H1 (cell line): Measurements from ENCODE around the gene NT5DC3. TPM values are rescaled to one million over a fixed set of nuclear protein-coding genes. Genes with fewer than 3 reads are reported as not detected.

Source experiments
- CTCF ChIA-PET: fragments of 300-600 bp; sonication (Branson Sonifier 250); formaldehyde crosslinking; loops from one replicate; lab custom pipeline; 2021; ENCODE audit not compliant: partially characterized antibody; lab: Charles Lee
- POLR2A ChIA-PET: fragments of 300-600 bp; sonication (Branson Sonifier 250); formaldehyde crosslinking; loops from one replicate; lab custom pipeline; 2021; ENCODE audit warnings: inconsistent platforms; ENCODE audit not compliant: partially characterized antibody; lab: Charles Lee
- DNase-seq, 2 experiments: peaks; one replicate each; pipeline versions ENCODE4 v3.0.0 to v3.0.0-alpha.2; 2010 to 2022; ENCODE audit warnings: low spot score in 2 of 2, low read depth in 1 of 2, mixed read lengths in 1 of 2
- FAIRE-seq: peaks from 2 replicates; lab custom pipeline; 2011; peaks lifted over from hg19 to GRCh38; lab: Jason Lieb, UNC
- H2AFZ ChIP-seq: 2 replicates; pipeline ENCODE4 v1.8.1; 2012; ENCODE audit warnings: low read length, inconsistent platforms
- H2AK5ac ChIP-seq: 2 replicates; pipeline ENCODE4 v1.6.1; 2013; ENCODE audit warnings: low read depth, low read length
- H2BK120ac ChIP-seq: replicated peaks from 2 replicates; pipeline ENCODE3; 2013; ENCODE audit warnings: low read depth, low read length, inconsistent platforms
- H2BK12ac ChIP-seq: 2 replicates; pipeline ENCODE4 v1.6.1; 2013; ENCODE audit warnings: low read depth, low read length
- H2BK15ac ChIP-seq: 2 replicates; pipeline ENCODE4 v1.6.1; 2013; ENCODE audit warnings: low read length
- H2BK20ac ChIP-seq: 2 replicates; pipeline ENCODE4 v1.6.1; 2013; ENCODE audit warnings: low read length
- H2BK5ac ChIP-seq: 2 replicates; pipeline ENCODE4 v1.6.1; 2013; ENCODE audit warnings: low read depth, low read length
- H3K14ac ChIP-seq: 2 replicates; pipeline ENCODE4 v1.6.1; 2013; ENCODE audit warnings: inconsistent platforms; ENCODE audit not compliant: insufficient read length
- H3K18ac ChIP-seq: 2 replicates; pipeline ENCODE4 v1.6.1; 2013; ENCODE audit warnings: low read length; ENCODE audit errors: extremely low read depth
- H3K23ac ChIP-seq: 2 replicates; pipeline ENCODE4 v1.6.1; 2013; ENCODE audit warnings: inconsistent platforms; ENCODE audit not compliant: insufficient read length
- H3K23me2 ChIP-seq: 2 replicates; pipeline ENCODE4 v1.6.1; 2013; ENCODE audit warnings: low read depth, low read length
- H3K27ac ChIP-seq: 2 replicates; pipeline ENCODE4 v1.6.1; 2011; ENCODE audit warnings: low read depth, low read length, inconsistent platforms
- H3K27me3 ChIP-seq, 4 experiments: replicated peaks in 1 of 4; 1 replicate in 1 of 4; 2 replicates in 3 of 4; pipeline versions ENCODE4 v1.6.1 to v1.8.1; 2011 to 2013; ENCODE audit warnings: low read length in 3 of 4, mild to moderate bottlenecking in 3 of 4, inconsistent platforms in 2 of 4, mixed read lengths in 2 of 4, moderate library complexity in 1 of 4; ENCODE audit not compliant: control insufficient read depth in 3 of 4, insufficient read depth in 3 of 4; ENCODE audit errors: extremely low read depth in 1 of 4
- H3K36me3 ChIP-seq, 4 experiments: 2 replicates each; pipeline versions ENCODE4 v1.6.1 to v1.8.1; 2011 to 2013; ENCODE audit warnings: mild to moderate bottlenecking in 4 of 4, low read length in 3 of 4, moderate library complexity in 2 of 4, control low read depth in 1 of 4, inconsistent platforms in 1 of 4; ENCODE audit not compliant: insufficient read depth in 4 of 4, control insufficient read depth in 2 of 4
- H3K4ac ChIP-seq: replicated peaks from 2 replicates; pipeline ENCODE3; 2013; ENCODE audit warnings: low read length, low read depth, mixed read lengths, inconsistent platforms; ENCODE audit not compliant: insufficient read length
- H3K4me1 ChIP-seq, 4 experiments: replicated peaks in 1 of 4; 1 replicate in 1 of 4; 2 replicates in 3 of 4; pipeline versions ENCODE4 v1.6.1 to v1.8.1; 2011 to 2013; ENCODE audit warnings: low read length in 3 of 4, inconsistent platforms in 2 of 4, mixed read lengths in 1 of 4; ENCODE audit not compliant: insufficient read depth in 4 of 4, control insufficient read depth in 3 of 4
- H3K4me2 ChIP-seq, 2 experiments: 2 replicates each; pipeline versions ENCODE4 v1.6.1 to v1.8.1; 2011 to 2013; ENCODE audit warnings: low read depth in 2 of 2, low read length in 2 of 2, control low read depth in 1 of 2, inconsistent platforms in 1 of 2, mild to moderate bottlenecking in 1 of 2; ENCODE audit not compliant: insufficient read depth in 1 of 2
- H3K4me3 ChIP-seq, 4 experiments: fragments of 200-600, 300-600 bp in 1 of 4; sonication (generic), shearing (Covaris generic), sonication (Bioruptor Twin) in 1 of 4; 2 replicates each; pipeline versions ENCODE4 v1.5.1 to v1.8.1; 2011 to 2016; ENCODE audit warnings: low read length in 4 of 4, low read depth in 3 of 4, control low read depth in 2 of 4, inconsistent platforms in 2 of 4, mild to moderate bottlenecking in 2 of 4, mixed read lengths in 1 of 4, moderate library complexity in 1 of 4; ENCODE audit not compliant: insufficient read depth in 2 of 4; ENCODE audit errors: extremely low read depth in 1 of 4
- H3K56ac ChIP-seq: replicated peaks from 2 replicates; pipeline ENCODE3; 2013; ENCODE audit warnings: low read depth, mild to moderate bottlenecking, mixed read lengths, low read length, inconsistent platforms; ENCODE audit not compliant: insufficient read length
- H3K79me1 ChIP-seq: 2 replicates; pipeline ENCODE4 v1.6.1; 2013; ENCODE audit warnings: low read depth, low read length, control low read depth
- H3K79me2 ChIP-seq, 2 experiments: 2 replicates each; pipeline versions ENCODE4 v1.6.1 to v1.8.1; 2012 to 2013; ENCODE audit warnings: low read length in 2 of 2, mild to moderate bottlenecking in 2 of 2, inconsistent platforms in 1 of 2; ENCODE audit not compliant: insufficient read depth in 2 of 2, control insufficient read depth in 1 of 2
- H3K9ac ChIP-seq, 4 experiments: replicated peaks in 1 of 4; 1 replicate in 1 of 4; 2 replicates in 3 of 4; pipeline versions ENCODE4 v1.6.1 to v1.8.1; 2011 to 2013; ENCODE audit warnings: low read depth in 3 of 4, low read length in 3 of 4, control low read depth in 2 of 4, mild to moderate bottlenecking in 2 of 4, moderate library complexity in 2 of 4, inconsistent platforms in 1 of 4; ENCODE audit errors: extremely low read depth in 1 of 4
- H3K9me3 ChIP-seq, 2 experiments: 2 replicates each; pipeline versions ENCODE4 v1.6.1 to v1.8.1; 2012 to 2013; ENCODE audit warnings: mild to moderate bottlenecking in 2 of 2, moderate library complexity in 2 of 2, control low read depth in 1 of 2, inconsistent platforms in 1 of 2, low read depth in 1 of 2, low read length in 1 of 2, mixed read lengths in 1 of 2; ENCODE audit not compliant: insufficient read depth in 2 of 2
- H4K20me1 ChIP-seq, 2 experiments: replicated peaks in 1 of 2; 2 replicates each; pipeline versions ENCODE3 to v1.8.1; 2011 to 2013; ENCODE audit warnings: inconsistent platforms in 2 of 2, low read length in 2 of 2, mild to moderate bottlenecking in 1 of 2; ENCODE audit not compliant: insufficient read depth in 2 of 2, control insufficient read depth in 1 of 2
- H4K5ac ChIP-seq: 2 replicates; pipeline ENCODE4 v1.6.1; 2013; ENCODE audit warnings: low read length, low read depth, mixed read lengths, inconsistent platforms; ENCODE audit not compliant: insufficient read length
- H4K8ac ChIP-seq: 2 replicates; pipeline ENCODE4 v1.8.0; 2013; ENCODE audit warnings: mild to moderate bottlenecking, moderate library complexity, low read length, inconsistent platforms; ENCODE audit not compliant: insufficient read depth; ENCODE audit errors: extremely low read depth
- H4K91ac ChIP-seq: replicated peaks from 2 replicates; pipeline ENCODE3; 2013; ENCODE audit warnings: low read length, mixed read lengths, inconsistent platforms; ENCODE audit not compliant: insufficient read length
- CTCF ChIP-seq, 3 experiments: IDR thresholded peaks; 1 replicate in 2 of 3; 2 replicates in 1 of 3; pipeline versions ENCODE4 v1.5.1 to v1.6.1; 2011; ENCODE audit warnings: low read length in 3 of 3, mild to moderate bottlenecking in 3 of 3, inconsistent platforms in 2 of 3, low read depth in 1 of 3, moderate library complexity in 1 of 3; ENCODE audit not compliant: insufficient read depth in 1 of 3; ENCODE audit errors: control extremely low read depth in 1 of 3
- FOSL1 ChIP-seq: IDR thresholded peaks from 2 replicates; pipeline ENCODE4 v1.6.1; 2011; ENCODE audit warnings: mild to moderate bottlenecking, low read depth, low read length, moderate library complexity; ENCODE audit not compliant: insufficient read depth
- HDAC2 ChIP-seq, 2 experiments: fragments of 300-600 bp in 1 of 2; sonication (generic) in 1 of 2; IDR thresholded peaks; 2 replicates each; pipeline ENCODE4 v1.6.1; 2011 to 2012; ENCODE audit warnings: low read depth in 2 of 2, low read length in 2 of 2, mild to moderate bottlenecking in 2 of 2, moderate library complexity in 2 of 2, borderline replicate concordance in 1 of 2, inconsistent platforms in 1 of 2
- NANOG ChIP-seq: IDR thresholded peaks from 2 replicates; pipeline ENCODE4 v1.6.1; 2011; ENCODE audit warnings: low read length, low read depth, mild to moderate bottlenecking, inconsistent platforms; ENCODE audit not compliant: insufficient read depth, poor library complexity, severe bottlenecking
- NRF1 ChIP-seq: IDR thresholded peaks from 2 replicates; pipeline ENCODE4 v1.6.1; 2011; ENCODE audit warnings: mild to moderate bottlenecking, low read depth, low read length, improper control_type of control experiment
- POU5F1 ChIP-seq: IDR thresholded peaks from 2 replicates; pipeline ENCODE4 v1.6.1; 2011; ENCODE audit warnings: low read depth, mild to moderate bottlenecking, low read length, moderate library complexity
- RFX5 ChIP-seq: IDR thresholded peaks from 2 replicates; pipeline ENCODE4 v1.6.1; 2011; ENCODE audit warnings: low read depth, low read length, improper control_type of control experiment, borderline replicate concordance
- SAP30 ChIP-seq: fragments of 300-600 bp; sonication (generic); IDR thresholded peaks from 2 replicates; pipeline ENCODE4 v1.7.1; 2012; ENCODE audit warnings: low read length, moderate library complexity, mild to moderate bottlenecking, inconsistent platforms; ENCODE audit not compliant: insufficient read depth, insufficient replicate concordance
- SIRT6 ChIP-seq: IDR thresholded peaks from one replicate; pipeline ENCODE4 v1.7.1; 2012; ENCODE audit warnings: low read length, inconsistent platforms
- SUZ12 ChIP-seq: fragments of 200-600 bp; sonication (generic); IDR thresholded peaks from 2 replicates; pipeline ENCODE4 v1.6.1; 2012; ENCODE audit warnings: mild to moderate bottlenecking, inconsistent platforms, low read length, moderate library complexity, mixed read lengths
- WGBS, 2 experiments: shearing (Covaris generic) in 1 of 2; methylation state at CpG; one replicate each; pipeline versions ENCODE4 v1.1.6 to v1.1.7; 2013 to 2015; ENCODE audit warnings: low lambda C conversion rate in 2 of 2, mixed read lengths in 2 of 2, inconsistent platforms in 1 of 2, low coverage in 1 of 2, missing lambda C conversion rate in 1 of 2; ENCODE audit not compliant: insufficient replicate concordance in 2 of 2, insufficient coverage in 1 of 2, insufficient read length in 1 of 2; ENCODE audit errors: extremely low coverage in 1 of 2, missing lambda C conversion rate in 1 of 2; 5-methylcytosine and 5-hydroxymethylcytosine counted together
- polyA plus RNA-seq, 7 experiments: library from polyadenylated mRNA; depleted of rRNA in 3 of 7; stranded (reverse) in 5 of 7; unstranded in 2 of 7; fragments of >200 nt in 5 of 7; fragments of 200-250 nt in 2 of 7; gene quantifications; 1 replicate in 5 of 7; 2 replicates in 1 of 7; 4 replicates in 1 of 7; pipeline versions ENCODE4 v1.2.1 to v1.2.3, GENCODE V29; 2011 to 2013; ENCODE audit warnings: missing spikeins in 2 of 7, mixed read lengths in 2 of 7
- total RNA-seq: library from RNA; stranded (reverse); fragmentation: NEBNext Ultra II Directional; extraction: Animal tissue kit (Norgen Biotek cat#: 25700); gene quantifications from 2 replicates; pipeline ENCODE4 v1.2.1, GENCODE V29; 2021

NT5DC3 gene
- total and polyA plus RNA-seq, 2 of the 8 experiments (the other 6 are each of a cell fraction or from before 2014, with no cell fraction given): 5.4 to 14.8 TPM

- Histone ChIP-seq H3K79me1 (peaks cover 11% of the 10 kb centered on the region), H3K4me2 (no peak overlapping the region), H2BK120ac (no peak overlapping the region), H2BK15ac (no peak overlapping the region), H3K23me2 (peaks cover 7% of the 10 kb centered on the region; the same call in 1 of the 2 replicates), H4K91ac (no peak overlapping the region), H3K79me2 (peaks cover 0 to 67% of the 10 kb centered on the region in 2 experiments), H4K8ac (no peak overlapping the region), H2AK5ac (no peak overlapping the region), H3K9me3 (no peaks in the 10 kb centered on the region), H4K20me1 (peaks cover 0 to 12% of the 10 kb centered on the region in 2 experiments), H3K4ac (no peak overlapping the region), H3K9ac (no peak overlapping the region), H2AFZ (no peak overlapping the region), H4K5ac (no peak overlapping the region), H3K4me1 (peaks cover 0 to 3% (median 1%) of the 10 kb centered on the region in 4 experiments; a peak in 1 of 7 replicates), H3K36me3 (no peaks in the 10 kb centered on the region), H3K4me3 (no peak overlapping the region), H2BK5ac (no peak overlapping the region), H3K56ac (no peak overlapping the region), H3K18ac (no peak overlapping the region), H2BK20ac (no peak overlapping the region), H2BK12ac (no peak overlapping the region), H3K27ac (no peak overlapping the region), H3K23ac (no peak overlapping the region), H3K27me3 (peaks cover 0 to 6% (median 2%) of the 10 kb centered on the region in 4 experiments; a peak in 6 of 7 replicates), H3K14ac (no peak overlapping the region)
- whole genome bisulfite sequencing, 2 experiments: 91% methylated on average over 5 of the region's 5 CpGs; no CpG with 5 or more reads in 1 of the 2 experiments
- FAIRE-seq (no peak), DNase-seq (no peak)
- ChIA-PET CTCF (interaction anchor here (1.8 kb wide), 1 partner anchor 65 kb away, joined by 6 read pairs; no protein-coding TSS in a partner anchor), POLR2A (interaction anchor here (1.1 kb wide), 1 partner anchor 9 kb away, joined by 5 read pairs; no protein-coding TSS in a partner anchor)
- TF ChIP-seq SUZ12 (no peak), SIRT6 (no peak), RFX5 (no peak), SAP30 (no peak), CTCF (IDR thresholded peaks at IDR 0.05; ENCODE audit: control extremely low read depth in 1 of 3, insufficient read depth in 1 of 3, low read depth in 1 of 3, low read length in 3 of 3) (no peak), POU5F1 (no peak), HDAC2 (IDR thresholded peaks at IDR 0.05; ENCODE audit: borderline replicate concordance in 1 of 2, low read depth in 2 of 2, low read length in 2 of 2) (no peak), FOSL1 (no peak), NANOG (no peak), NRF1 (no peak)
Observed at GRCh38 chr12:103836345-103836744, 4.7 kb downstream of the NT5DC3 start.
